MCF 10A (cell line): ENCODE data around the gene TK1. TPM values are rescaled to one million over a fixed set of nuclear protein-coding genes. Genes with fewer than 3 reads are reported as not detected.

Source experiments
- BruUV-seq: library from RNA; stranded (reverse); fragments of 400-500 nt; replicated peaks from 2 replicates; lab custom pipeline; 2021; lab: Mats Ljungman, UMichigan
- CTCF ChIA-PET: fragments of 300-600 bp; sonication (Branson Sonifier 250); formaldehyde crosslinking; extraction: SDS; loops from one replicate; lab custom pipeline; 2021; ENCODE audit warnings: antibody characterized with exemption, inconsistent platforms; lab: Yijun Ruan, JAX
- POLR2A ChIA-PET: fragments of 300-600, 350-650 bp; sonication (Branson Sonifier 250); formaldehyde crosslinking; extraction: SDS; loops from one replicate; lab custom pipeline; 2020; ENCODE audit warnings: antibody characterized with exemption, inconsistent platforms; lab: Yijun Ruan, JAX
- DNase-seq: peaks from one replicate; pipeline ENCODE4 v3.0.0-alpha.2; 2018; ENCODE audit not compliant: unreplicated experiment
- H3K27ac Mint-ChIP-seq: one replicate; pipeline ENCODE4 v1.8.0; 2022; ENCODE audit warnings: mild to moderate bottlenecking, low read depth, mixed read lengths; ENCODE audit not compliant: unreplicated experiment
- H3K27me3 Mint-ChIP-seq: one replicate; pipeline ENCODE4 v1.8.0; 2022; ENCODE audit warnings: mixed read lengths; ENCODE audit not compliant: insufficient read depth, unreplicated experiment
- H3K36me3 Mint-ChIP-seq: one replicate; pipeline ENCODE4 v1.8.0; 2022; ENCODE audit warnings: mild to moderate bottlenecking, moderate library complexity, mixed read lengths; ENCODE audit not compliant: insufficient read depth, unreplicated experiment
- H3K4me1 Mint-ChIP-seq: one replicate; pipeline ENCODE4 v1.8.0; 2022; ENCODE audit warnings: mixed read lengths; ENCODE audit not compliant: insufficient read depth, unreplicated experiment
- H3K4me3 Mint-ChIP-seq: one replicate; pipeline ENCODE4 v1.8.0; 2022; ENCODE audit warnings: mild to moderate bottlenecking, moderate library complexity, mixed read lengths; ENCODE audit not compliant: unreplicated experiment
- H3K9me3 Mint-ChIP-seq: one replicate; pipeline ENCODE4 v1.8.0; 2022; ENCODE audit warnings: mixed read lengths; ENCODE audit not compliant: unreplicated experiment
- intact Hi-C: fragments of 100-400 bp; cut with micrococcal nuclease; formaldehyde crosslinking; loops from 2 replicates; pipeline ENCODE4 v1.14.1; 2022
- total RNA-seq: library from RNA; stranded (reverse); gene quantifications from 2 replicates; pipeline ENCODE4 v1.2.3, GENCODE V29; 2022
- TF ChIP-seq, protein P1 (sequence below): fragments of 200-600 bp; IDR thresholded peaks from one replicate; pipeline ENCODE4 v1.8.0; 2022; ENCODE audit warnings: antibody characterized with exemption, mild to moderate bottlenecking; ENCODE audit not compliant: unreplicated experiment

TK1 gene
- total RNA-seq, 1 experiment from 2014 or later: 21.4 TPM

GRCh38 chr17:78230252-78230962 lies 43.6 kb upstream of the TK1 start:
- H3K9me3 Mint-ChIP-seq: no peaks in the 10 kb centered on the region
- H3K4me3 Mint-ChIP-seq: no peak overlapping the region
- CTCF ChIA-PET: interaction anchor here (0.9 kb wide), 1 partner anchor 133 kb away, joined by 3 read pairs; no protein-coding TSS in a partner anchor
- H3K4me1 Mint-ChIP-seq: no peaks in the 10 kb centered on the region
- peaks cover 14% of the 10 kb centered on the region for H3K27me3 Mint-ChIP-seq
- H3K27ac Mint-ChIP-seq: no peak overlapping the region
- no peaks in the 10 kb centered on the region for H3K36me3 Mint-ChIP-seq
- intact Hi-C loops: no loop called here
- POLR2A ChIA-PET: interaction anchor here (0.6 kb wide), 1 partner anchor 51 kb away, joined by 3 read pairs; no protein-coding TSS in a partner anchor
- no peak for DNase-seq
- BruUV-seq: no TSS peak
- TF ChIP-seq, protein P1, sequence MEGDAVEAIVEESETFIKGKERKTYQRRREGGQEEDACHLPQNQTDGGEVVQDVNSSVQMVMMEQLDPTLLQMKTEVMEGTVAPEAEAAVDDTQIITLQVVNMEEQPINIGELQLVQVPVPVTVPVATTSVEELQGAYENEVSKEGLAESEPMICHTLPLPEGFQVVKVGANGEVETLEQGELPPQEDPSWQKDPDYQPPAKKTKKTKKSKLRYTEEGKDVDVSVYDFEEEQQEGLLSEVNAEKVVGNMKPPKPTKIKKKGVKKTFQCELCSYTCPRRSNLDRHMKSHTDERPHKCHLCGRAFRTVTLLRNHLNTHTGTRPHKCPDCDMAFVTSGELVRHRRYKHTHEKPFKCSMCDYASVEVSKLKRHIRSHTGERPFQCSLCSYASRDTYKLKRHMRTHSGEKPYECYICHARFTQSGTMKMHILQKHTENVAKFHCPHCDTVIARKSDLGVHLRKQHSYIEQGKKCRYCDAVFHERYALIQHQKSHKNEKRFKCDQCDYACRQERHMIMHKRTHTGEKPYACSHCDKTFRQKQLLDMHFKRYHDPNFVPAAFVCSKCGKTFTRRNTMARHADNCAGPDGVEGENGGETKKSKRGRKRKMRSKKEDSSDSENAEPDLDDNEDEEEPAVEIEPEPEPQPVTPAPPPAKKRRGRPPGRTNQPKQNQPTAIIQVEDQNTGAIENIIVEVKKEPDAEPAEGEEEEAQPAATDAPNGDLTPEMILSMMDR: no peak

GRCh38 chr17:78228176-78228575 lies 41.3 kb upstream of the TK1 start:
- BruUV-seq: no TSS peak
- CTCF ChIA-PET: interaction anchor here (2.1 kb wide), 1 partner anchor 21 kb away, joined by 8 read pairs; no protein-coding TSS in a partner anchor
- Mint-ChIP-seq H3K27me3 (peaks cover 14% of the 10 kb centered on the region), H3K36me3 (peaks cover 15% of the 10 kb centered on the region), H3K27ac (no peak overlapping the region), H3K4me1 (no peaks in the 10 kb centered on the region), H3K9me3 (no peaks in the 10 kb centered on the region), H3K4me3 (no peak overlapping the region)
- intact Hi-C loops: no loop called here
- TF ChIP-seq, protein P1: no peak
- DNase-seq: no peak
- POLR2A ChIA-PET: interaction anchor here (0.6 kb wide), 1 partner anchor 111 kb away, joined by 3 read pairs; no protein-coding TSS in a partner anchor

DNA sequence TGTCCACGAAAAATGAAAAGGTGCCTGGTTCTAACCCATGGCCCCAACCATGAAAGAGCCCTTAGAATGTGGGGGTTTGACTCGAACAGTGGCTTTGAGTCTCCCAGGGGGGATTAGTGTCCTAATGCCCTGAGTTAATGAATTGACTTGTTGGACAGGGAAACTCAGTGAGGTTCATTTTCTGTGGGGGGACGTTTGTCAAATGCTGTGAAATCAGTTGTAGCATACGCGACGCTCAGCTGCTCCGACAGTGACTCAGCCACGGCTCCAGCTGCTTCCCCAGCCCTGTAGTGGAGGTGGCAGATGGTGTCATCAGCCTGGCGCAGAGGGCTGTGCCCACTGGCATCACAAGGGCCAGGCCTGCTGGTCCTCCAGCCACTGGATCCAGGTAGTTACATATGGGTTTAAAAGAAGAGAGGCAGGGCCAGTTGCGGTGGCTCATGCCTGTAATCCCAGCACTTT lies 40.6 kb upstream of the TK1 start:
- intact Hi-C loops: no loop called here
- ChIA-PET CTCF (interaction anchor here (1.9 to 2.1 kb wide), 2 partner anchors 22 to 24 kb away, joined by 8 to 11 read pairs; no protein-coding TSS in a partner anchor), POLR2A (interaction anchor here (0.6 kb wide), 1 partner anchor 112 kb away, joined by 3 read pairs; no protein-coding TSS in a partner anchor)
- TF ChIP-seq, protein P1: no peak
- no peaks in the 10 kb centered on the region for H3K9me3 Mint-ChIP-seq
- no peak for DNase-seq
- peaks cover 14% of the 10 kb centered on the region for H3K27me3 Mint-ChIP-seq
- peaks cover 22% of the 10 kb centered on the region for H3K36me3 Mint-ChIP-seq
- no peak overlapping the region for H3K4me3 Mint-ChIP-seq
- no peak overlapping the region for H3K27ac Mint-ChIP-seq
- BruUV-seq: no TSS peak
- H3K4me1 Mint-ChIP-seq: no peaks in the 10 kb centered on the region

- Mint-ChIP-seq H3K36me3 (peaks cover 24% of the 10 kb centered on the region), H3K27ac (no peak overlapping the region), H3K27me3 (peaks cover 14% of the 10 kb centered on the region), H3K4me1 (no peaks in the 10 kb centered on the region), H3K4me3 (no peak overlapping the region), H3K9me3 (no peaks in the 10 kb centered on the region)
- no peak for DNase-seq
- intact Hi-C loops: no loop called here
- POLR2A ChIA-PET: no interaction called here
- TF ChIP-seq, protein P1: no peak
- CTCF ChIA-PET: interaction anchor here (1.9 to 2.1 kb wide), 2 partner anchors 23 to 24 kb away, joined by 8 to 11 read pairs; no protein-coding TSS in a partner anchor
- no TSS peak for BruUV-seq
Observed at GRCh38 chr17:78226759-78227454, 40.1 kb upstream of the TK1 start.
